ENCODE data around the gene PHLDA1.

DNA sequence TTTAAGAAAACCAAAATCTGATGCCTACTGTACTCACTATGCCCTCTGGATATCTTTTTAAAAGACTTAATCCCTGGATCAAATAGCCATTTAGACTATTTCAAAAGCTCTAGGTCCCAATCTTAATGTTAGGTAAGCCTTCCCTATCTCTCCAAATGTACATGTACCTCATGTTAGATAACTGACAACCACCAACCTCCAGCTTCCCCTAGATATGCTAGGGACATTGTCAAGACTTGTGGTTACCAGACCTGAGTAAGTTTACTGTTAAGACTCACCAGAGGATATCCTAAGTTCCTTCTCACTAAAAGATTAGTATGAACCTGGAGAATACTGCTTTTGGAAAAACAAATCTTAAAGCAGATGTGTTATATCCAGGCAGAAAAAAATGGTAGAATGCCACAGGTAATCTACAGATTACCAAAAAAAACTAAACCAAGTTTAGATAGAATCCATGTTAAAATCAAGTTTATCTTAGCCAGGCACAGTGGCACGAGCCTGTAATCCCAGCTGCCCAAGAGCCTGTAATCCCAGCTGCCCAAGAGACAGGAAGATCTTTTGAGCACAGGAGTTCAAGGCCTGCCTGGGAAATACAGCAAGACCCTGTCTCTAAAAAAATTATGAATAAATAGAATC is 43.2 kb upstream of the PHLDA1 start:
- TF ChIP-seq, protein P1, sequence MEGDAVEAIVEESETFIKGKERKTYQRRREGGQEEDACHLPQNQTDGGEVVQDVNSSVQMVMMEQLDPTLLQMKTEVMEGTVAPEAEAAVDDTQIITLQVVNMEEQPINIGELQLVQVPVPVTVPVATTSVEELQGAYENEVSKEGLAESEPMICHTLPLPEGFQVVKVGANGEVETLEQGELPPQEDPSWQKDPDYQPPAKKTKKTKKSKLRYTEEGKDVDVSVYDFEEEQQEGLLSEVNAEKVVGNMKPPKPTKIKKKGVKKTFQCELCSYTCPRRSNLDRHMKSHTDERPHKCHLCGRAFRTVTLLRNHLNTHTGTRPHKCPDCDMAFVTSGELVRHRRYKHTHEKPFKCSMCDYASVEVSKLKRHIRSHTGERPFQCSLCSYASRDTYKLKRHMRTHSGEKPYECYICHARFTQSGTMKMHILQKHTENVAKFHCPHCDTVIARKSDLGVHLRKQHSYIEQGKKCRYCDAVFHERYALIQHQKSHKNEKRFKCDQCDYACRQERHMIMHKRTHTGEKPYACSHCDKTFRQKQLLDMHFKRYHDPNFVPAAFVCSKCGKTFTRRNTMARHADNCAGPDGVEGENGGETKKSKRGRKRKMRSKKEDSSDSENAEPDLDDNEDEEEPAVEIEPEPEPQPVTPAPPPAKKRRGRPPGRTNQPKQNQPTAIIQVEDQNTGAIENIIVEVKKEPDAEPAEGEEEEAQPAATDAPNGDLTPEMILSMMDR (IDR thresholded peaks at IDR 0.05; ENCODE audit: low read depth, low read length, missing input control), result no peak
- TF ChIP-seq, protein P2, sequence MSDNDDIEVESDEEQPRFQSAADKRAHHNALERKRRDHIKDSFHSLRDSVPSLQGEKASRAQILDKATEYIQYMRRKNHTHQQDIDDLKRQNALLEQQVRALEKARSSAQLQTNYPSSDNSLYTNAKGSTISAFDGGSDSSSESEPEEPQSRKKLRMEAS (IDR thresholded peaks at IDR 0.05), result no peak
- TF ChIP-seq NR2F2 (IDR thresholded peaks at IDR 0.05), result no peak
- no peak for TF ChIP-seq HNF4A (conservative IDR thresholded peaks at IDR 0.05)
- TF ChIP-seq HNF4G (IDR thresholded peaks at IDR 0.05), result no peak
- no peak for TF ChIP-seq JUND (IDR thresholded peaks at IDR 0.05)

Data from liver (tissue), 3 donors.